NB4 (cell line): ENCODE data around the gene LMNTD1.

Source experiments
- MYC ChIP-seq: IDR thresholded peaks from 2 replicates; pipeline ENCODE4 v1.6.1; 2011; ENCODE audit warnings: low read depth, low read length
- POLR2A ChIP-seq: IDR thresholded peaks from 2 replicates; pipeline ENCODE4 v1.6.1; 2011; ENCODE audit warnings: mild to moderate bottlenecking; ENCODE audit not compliant: insufficient read length; ENCODE audit errors: extremely low read depth

DNA sequence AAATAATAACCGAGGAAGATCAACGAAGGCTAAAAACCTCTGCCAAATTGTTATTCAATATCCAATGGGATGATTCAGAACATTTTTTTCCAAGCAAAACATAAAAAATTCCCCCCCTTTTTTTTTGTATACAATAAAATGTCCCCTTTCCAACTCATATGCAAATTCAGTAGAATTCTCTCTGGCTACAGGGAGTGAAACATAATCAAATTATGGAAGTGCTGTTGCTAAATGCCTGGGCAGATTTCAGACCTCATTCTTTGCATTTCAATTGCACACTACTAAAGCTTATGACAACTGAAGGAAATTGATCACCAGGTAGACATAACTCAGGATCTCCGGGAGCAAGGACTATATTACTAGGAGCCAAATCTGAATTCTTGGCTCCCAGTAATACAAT lies 51.0 kb downstream of the LMNTD1 start:
- no peak for TF ChIP-seq POLR2A
- no peak for TF ChIP-seq MYC
